Subcutaneous abdominal adipose tissue (tissue), 5 donors: ENCODE results near the gene S1PR5.
"Not testable (repeated sequence)": the region's sequence is repeated elsewhere in the genome, so short reads cannot be mapped to it uniquely, and the experiment has no call there.

Experiments
- H3K27ac ChIP-seq: one replicate; pipeline ENCODE4 v1.7.0; 2013; ENCODE audit warnings: low read depth, mild to moderate bottlenecking, inconsistent platforms, low read length, moderate library complexity
- H3K27me3 ChIP-seq, 5 donors: one replicate each; pipeline ENCODE4 v1.7.0; 2013; ENCODE audit warnings: low read length in 5 of 5, inconsistent platforms in 1 of 5; ENCODE audit not compliant: control insufficient read depth in 5 of 5, insufficient read depth in 4 of 5
- H3K36me3 ChIP-seq, 5 donors: one replicate each; pipeline ENCODE4 v1.7.0; 2013; ENCODE audit warnings: low read length in 5 of 5; ENCODE audit not compliant: control insufficient read depth in 5 of 5, insufficient read depth in 5 of 5
- H3K4me1 ChIP-seq, 5 donors: one replicate each; pipeline ENCODE4 v1.7.0; 2013; ENCODE audit warnings: low read length in 5 of 5, mild to moderate bottlenecking in 3 of 5, moderate library complexity in 1 of 5; ENCODE audit not compliant: control insufficient read depth in 5 of 5, insufficient read depth in 5 of 5
- H3K4me3 ChIP-seq, 5 donors: one replicate each; pipeline ENCODE4 v1.7.0; 2013; ENCODE audit warnings: low read length in 5 of 5, low read depth in 1 of 5
- H3K9ac ChIP-seq, 5 donors: one replicate each; pipeline ENCODE4 v1.7.0; 2013; ENCODE audit warnings: low read length in 5 of 5, mild to moderate bottlenecking in 4 of 5, moderate library complexity in 3 of 5
- H3K9me3 ChIP-seq, 5 donors: one replicate each; pipeline ENCODE4 v1.7.0; 2013; ENCODE audit warnings: low read length in 5 of 5; ENCODE audit not compliant: control insufficient read depth in 5 of 5
- donor health status: healthy.
- donor health status: healthy.
- donor health status: healthy.
- donor health status: healthy.
- donor health status: healthy.

The S1PR5 gene

DNA sequence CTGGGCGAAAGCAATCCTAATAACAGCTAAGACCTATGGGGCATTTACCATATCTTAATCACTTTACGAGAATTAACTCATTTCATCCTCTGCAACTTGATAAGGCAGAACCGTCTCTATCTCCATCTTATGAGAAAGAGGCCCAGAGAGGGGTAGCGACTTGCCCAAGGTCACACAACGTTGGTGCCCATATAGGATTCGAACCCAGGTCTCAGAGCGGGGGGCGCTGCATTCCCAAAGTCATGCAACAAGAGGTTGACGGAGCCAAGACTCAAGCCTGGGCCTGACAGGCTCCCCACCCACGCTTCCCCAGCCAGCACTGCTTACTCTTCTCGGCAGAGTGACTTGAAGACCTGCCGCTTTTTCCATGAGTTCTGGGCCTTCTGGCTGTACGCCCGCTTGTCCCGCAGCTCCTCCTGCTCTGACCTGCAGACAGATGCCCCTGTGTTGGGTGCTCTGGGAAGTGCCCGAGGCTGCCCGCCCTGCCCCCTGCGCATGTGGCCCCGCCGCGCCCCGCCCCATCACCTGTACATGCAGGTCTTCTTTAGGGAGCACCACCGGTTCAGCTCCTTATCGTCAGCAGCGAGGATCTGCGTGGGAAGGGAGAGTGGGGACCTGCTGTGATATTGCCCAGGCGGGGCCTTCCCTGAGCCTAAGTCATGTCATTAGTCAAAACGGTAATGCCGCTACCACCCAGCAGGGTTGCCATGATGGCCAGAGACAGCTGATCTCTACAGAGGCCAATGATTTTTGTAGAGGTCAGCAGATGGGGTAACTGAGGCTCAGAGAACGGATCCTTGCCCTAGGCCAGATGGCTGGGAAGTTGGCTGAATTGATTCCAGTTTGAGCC, 37.7 kb upstream of the S1PR5 start:
- Histone ChIP-seq H3K27me3 (no peaks in the 10 kb centered on the region), H3K27ac (no peak overlapping the region), H3K4me1 (peaks cover 0 to 7% (median 0%) of the 10 kb centered on the region in 5 donors), H3K9me3 (peaks cover 0 to 2% (median 0%) of the 10 kb centered on the region in 5 donors), H3K4me3 (no peak overlapping the region), H3K36me3 (peaks cover 0 to 83% (median 73%) of the 10 kb centered on the region in 5 donors), H3K9ac (no peak overlapping the region)

GRCh38 chr19:10553943-10554381, 36.7 kb upstream of the S1PR5 start:
- Histone ChIP-seq H3K27me3 (no peaks in the 10 kb centered on the region), H3K4me1 (peaks cover 0 to 7% (median 0%) of the 10 kb centered on the region in 5 donors), H3K36me3 (peaks cover 0 to 83% (median 68%) of the 10 kb centered on the region in 5 donors), H3K27ac (no peak overlapping the region), H3K9ac (no peak overlapping the region), H3K4me3 (no peak overlapping the region), H3K9me3 (peaks cover 0 to 2% (median 0%) of the 10 kb centered on the region in 5 donors)

GRCh38 chr19:10553087-10553667, 35.9 kb upstream of the S1PR5 start:
- no peaks in the 10 kb centered on the region for H3K27me3 ChIP-seq
- H3K27ac ChIP-seq, result no peak overlapping the region
- H3K9ac ChIP-seq, result no peak overlapping the region
- peaks cover 0 to 88% (median 75%) of the 10 kb centered on the region in 5 donors for H3K36me3 ChIP-seq
- no peak overlapping the region for H3K4me3 ChIP-seq
- H3K9me3 ChIP-seq, result peaks cover 0 to 2% (median 0%) of the 10 kb centered on the region in 5 donors
- peaks cover 0 to 7% (median 0%) of the 10 kb centered on the region in 5 donors for H3K4me1 ChIP-seq

GRCh38 chr19:10552510-10553053, 35.3 kb upstream of the S1PR5 start:
- Histone ChIP-seq H3K27me3 (no peaks in the 10 kb centered on the region), H3K36me3 (peaks cover 0 to 84% (median 69%) of the 10 kb centered on the region in 5 donors), H3K9ac (no peak overlapping the region), H3K9me3 (peaks cover 0 to 2% (median 0%) of the 10 kb centered on the region in 5 donors), H3K4me3 (no peak overlapping the region), H3K27ac (no peak overlapping the region), H3K4me1 (peaks cover 0 to 7% (median 0%) of the 10 kb centered on the region in 5 donors)

- Histone ChIP-seq H3K27me3 (no peaks in the 10 kb centered on the region), H3K36me3 (peaks cover 0 to 83% (median 71%) of the 10 kb centered on the region in 5 donors), H3K4me3 (no peak overlapping the region), H3K9ac (no peak overlapping the region), H3K9me3 (peaks cover 0 to 2% (median 0%) of the 10 kb centered on the region in 5 donors), H3K4me1 (peaks cover 0 to 7% (median 0%) of the 10 kb centered on the region in 5 donors), H3K27ac (no peak overlapping the region)
These were observed 34.6 kb upstream of the S1PR5 start for GRCh38 chr19:10551698-10552301.

DNA sequence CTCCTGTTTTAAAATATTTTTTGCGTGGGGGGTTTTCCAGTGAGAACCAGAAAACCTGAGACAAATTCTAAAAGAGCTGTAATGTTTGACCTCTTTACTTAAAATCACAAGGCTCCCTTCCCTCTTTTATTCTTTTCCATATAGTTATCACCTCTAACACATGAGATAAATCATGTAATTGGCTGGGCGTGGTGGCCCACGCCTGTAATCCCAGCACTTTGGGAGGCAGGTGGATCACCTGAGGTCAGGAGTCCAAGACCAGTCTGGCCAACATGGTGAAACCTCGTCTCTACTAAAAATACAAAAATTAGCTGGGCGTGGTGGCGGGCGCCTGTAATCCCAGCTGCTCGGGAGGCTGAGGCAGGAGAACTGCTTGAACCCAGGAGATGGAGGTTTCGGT, 33.8 kb upstream of the S1PR5 start:
- H3K36me3 ChIP-seq, result peaks cover 0 to 83% (median 69%) of the 10 kb centered on the region in 5 donors
- not testable (repeated sequence) for H3K27ac ChIP-seq

GRCh38 chr19:10550336-10550735, 33.1 kb upstream of the S1PR5 start:
- H3K9me3 ChIP-seq, result peaks cover 0 to 2% (median 0%) of the 10 kb centered on the region in 5 donors
- H3K4me3 ChIP-seq, result no peak overlapping the region
- peaks cover 0 to 1% (median 0%) of the 10 kb centered on the region in 5 donors for H3K4me1 ChIP-seq
- H3K27me3 ChIP-seq, result no peaks in the 10 kb centered on the region
- H3K36me3 ChIP-seq, result peaks cover 0 to 76% (median 64%) of the 10 kb centered on the region in 5 donors
- H3K27ac ChIP-seq, result no peak overlapping the region
- H3K9ac ChIP-seq, result no peak overlapping the region

More for the DNA sequence above, 33.8 kb upstream of the S1PR5 start:
- H3K9me3 ChIP-seq, H3K27me3 ChIP-seq, H3K9ac ChIP-seq, H3K4me1 ChIP-seq, H3K4me3 ChIP-seq: not testable (repeated sequence)

DNA sequence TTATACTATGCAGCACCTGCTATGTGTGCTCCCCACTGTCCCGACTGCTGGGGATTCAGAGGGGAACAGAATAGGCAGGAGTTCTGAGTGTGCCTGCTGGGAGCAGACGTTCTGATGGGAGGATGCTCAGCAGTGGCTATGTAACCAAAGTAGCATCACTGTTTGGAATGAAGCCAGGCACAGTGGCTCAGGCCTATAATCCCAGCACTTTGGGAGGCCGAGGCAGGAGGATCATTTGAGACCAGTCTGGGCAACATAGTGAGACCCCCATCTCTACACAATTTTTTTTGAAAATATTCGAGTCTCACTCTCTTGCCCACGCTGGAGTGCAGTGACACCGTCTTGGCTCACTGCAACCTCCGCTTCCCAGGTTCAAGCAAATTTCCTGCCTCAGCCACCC, 32.5 kb upstream of the S1PR5 start:
- Histone ChIP-seq H3K27me3 (no peaks in the 10 kb centered on the region), H3K27ac (no peak overlapping the region), H3K4me1 (peaks cover 0 to 6% (median 5%) of the 10 kb centered on the region in 5 donors), H3K9ac (no peak overlapping the region), H3K4me3 (no peak overlapping the region), H3K9me3 (peaks cover 0 to 2% (median 0%) of the 10 kb centered on the region in 5 donors), H3K36me3 (peaks cover 0 to 70% (median 58%) of the 10 kb centered on the region in 5 donors)

DNA sequence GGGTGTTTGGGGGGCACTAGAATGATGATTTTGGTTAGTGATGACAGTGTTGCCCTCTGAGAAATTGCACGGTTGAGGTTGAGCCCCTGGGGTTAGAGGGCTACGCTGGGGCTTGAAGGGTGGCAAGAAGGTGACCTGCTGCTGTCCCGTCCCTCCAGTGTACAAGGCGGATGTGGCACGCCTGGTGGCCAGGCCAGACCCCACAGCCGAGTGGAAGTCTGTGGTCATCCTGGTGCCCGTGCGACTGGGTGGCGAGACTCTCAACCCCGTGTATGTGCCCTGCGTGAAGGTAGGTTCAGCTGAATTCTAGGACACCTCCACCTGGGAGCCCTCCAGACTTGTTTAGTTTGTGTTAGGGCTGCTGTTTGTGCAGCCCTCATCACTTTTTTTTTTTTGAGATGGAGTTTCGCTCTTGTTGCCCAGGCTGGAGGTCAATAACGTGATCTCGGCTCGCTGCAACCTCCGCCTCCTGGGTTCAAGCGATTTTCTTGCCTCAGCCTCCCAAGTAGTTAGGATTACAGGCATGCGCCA, 31.6 kb upstream of the S1PR5 start:
- H3K9ac ChIP-seq, result no peak overlapping the region

More for the DNA sequence above, 31.6 kb upstream of the S1PR5 start:
- H3K9me3 ChIP-seq, result peaks cover 0 to 2% (median 0%) of the 10 kb centered on the region in 5 donors
- peaks cover 2 to 13% (median 12%) of the 10 kb centered on the region in 5 donors for H3K4me1 ChIP-seq
- no peak overlapping the region for H3K4me3 ChIP-seq
- H3K27me3 ChIP-seq, result no peaks in the 10 kb centered on the region
- no peak overlapping the region for H3K27ac ChIP-seq
- H3K36me3 ChIP-seq, result peaks cover 0 to 61% (median 49%) of the 10 kb centered on the region in 5 donors
